NCI-H345 treated with DMSO at 0.1 percent for 48 hours (cell line): ENCODE results near the gene PTRHD1.

Source experiments
- DNase-seq: peaks from one replicate; lab custom pipeline; 2025; ENCODE audit not compliant: unreplicated experiment; lab: John Stamatoyannopoulos, UW

PTRHD1 gene

DNA sequence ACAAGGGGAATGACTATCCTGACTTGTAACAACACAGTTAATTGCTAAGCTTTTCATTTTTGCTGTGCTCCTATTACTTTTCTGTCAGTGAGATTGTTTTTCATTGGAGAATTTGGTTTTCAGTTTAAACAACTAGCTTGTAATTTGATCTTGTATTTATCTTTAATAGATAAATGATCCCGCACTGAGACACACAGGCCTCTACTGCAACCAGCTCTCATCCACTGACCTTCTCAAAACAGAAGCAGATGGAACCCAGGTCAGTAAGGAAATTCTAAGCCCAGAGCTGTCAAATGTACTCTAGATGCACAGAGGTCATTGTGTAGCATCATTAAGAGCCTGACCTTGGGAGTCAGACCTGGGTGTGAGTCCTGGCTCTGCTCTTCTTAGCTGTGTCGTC, 30.7 kb downstream of the PTRHD1 start:
- no peak for DNase-seq

DNA sequence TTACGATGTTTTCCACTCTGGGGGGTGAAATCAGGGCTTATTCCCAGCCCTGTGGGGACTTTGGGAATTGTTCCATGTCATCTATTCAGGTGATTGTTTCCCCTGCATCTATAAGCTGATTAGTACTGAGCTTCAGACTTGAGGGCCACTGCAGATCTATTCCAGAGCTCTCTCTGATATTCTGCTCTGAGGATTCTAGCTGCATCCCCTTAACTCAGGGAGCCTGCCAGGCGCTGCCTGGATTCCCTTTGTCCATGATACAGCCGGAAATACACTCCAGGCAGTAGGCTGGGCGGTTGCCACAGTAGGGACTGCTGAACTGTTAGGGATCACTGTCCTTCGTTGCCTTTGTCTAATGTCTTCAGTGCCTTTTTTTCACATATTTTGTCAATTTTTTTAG, 31.3 kb downstream of the PTRHD1 start:
- DNase-seq = no peak

DNA sequence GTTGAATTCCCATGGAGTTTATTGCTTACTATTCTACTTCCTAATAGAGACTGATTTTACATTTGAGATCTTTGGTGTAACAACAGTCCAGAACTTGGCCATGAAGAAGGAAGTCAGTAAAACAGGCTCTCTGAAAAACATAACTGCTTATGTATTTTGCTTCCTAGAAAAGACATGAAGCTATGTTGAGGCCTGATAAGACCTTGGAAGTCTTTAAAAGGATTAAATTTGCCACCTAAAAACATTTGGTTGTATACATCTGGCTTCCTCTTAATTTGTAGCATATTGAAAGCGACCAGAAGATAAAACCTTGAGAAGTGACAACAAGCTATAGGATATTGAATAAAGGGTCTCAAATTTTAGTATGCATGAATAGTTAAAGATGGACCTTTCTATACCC, 36.4 kb downstream of the PTRHD1 start:
- DNase-seq = no peak

DNA sequence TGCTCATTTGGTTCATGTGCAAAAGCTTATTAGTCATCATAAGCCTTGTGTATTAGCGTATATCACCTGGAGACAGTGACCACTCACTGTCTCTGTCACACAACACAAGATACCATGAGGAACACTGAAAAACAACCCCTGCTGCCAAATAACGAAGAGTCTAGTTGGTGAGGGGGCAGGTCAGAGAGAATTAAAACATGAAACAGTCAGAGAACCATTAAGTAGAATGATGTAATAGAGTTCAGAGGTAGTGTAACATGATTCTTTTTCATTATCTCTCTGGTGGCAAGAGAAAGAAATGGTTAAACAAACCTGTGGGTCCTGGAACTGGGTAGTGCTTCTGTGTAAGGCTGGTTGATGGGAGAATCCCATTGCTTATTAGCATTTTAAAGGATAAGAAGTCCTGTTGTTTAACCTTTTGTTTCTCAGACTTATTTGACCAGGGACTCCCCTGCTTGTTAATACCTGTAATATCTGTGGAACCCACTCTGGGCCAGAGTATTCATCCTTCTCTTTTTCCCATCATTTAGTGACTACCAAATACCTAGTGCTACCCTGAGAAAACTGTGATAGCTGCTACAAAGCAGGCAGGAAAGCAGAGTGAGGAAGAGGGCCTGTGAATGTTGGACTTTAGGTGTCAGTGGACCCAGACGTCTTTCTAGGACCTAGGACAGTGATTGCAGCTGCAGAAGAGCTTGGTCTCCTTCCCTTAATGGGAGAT, 38.0 kb downstream of the PTRHD1 start:
- DNase-seq = no peak

DNA sequence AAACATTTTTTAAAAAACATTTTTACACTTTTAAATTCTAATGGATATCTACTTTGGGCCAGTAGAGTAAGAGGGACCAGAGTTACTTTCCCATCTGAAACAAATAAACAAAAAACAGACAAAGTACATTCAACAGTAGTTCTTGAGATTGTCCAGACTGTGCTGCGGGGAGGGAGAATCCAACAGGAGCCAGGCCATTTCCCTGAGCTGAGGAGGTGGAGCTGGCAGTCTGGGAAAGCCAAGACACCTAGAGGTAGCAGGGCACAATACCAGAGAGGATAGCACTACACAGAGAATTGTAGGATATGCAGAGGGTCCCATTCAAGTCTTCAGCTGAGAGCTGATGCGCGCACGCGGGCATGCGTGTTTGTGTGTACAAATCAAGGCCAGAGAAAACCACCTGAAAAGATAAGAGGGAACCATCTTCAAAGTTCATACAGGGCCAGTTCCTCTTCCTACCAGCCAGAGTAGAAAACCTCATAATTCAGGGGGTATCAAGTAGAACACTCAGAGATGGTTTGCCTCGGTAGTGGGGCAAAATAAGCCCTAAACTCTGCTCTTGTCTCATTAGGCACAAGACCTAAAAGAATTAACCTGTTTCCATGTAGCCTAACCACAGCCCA, 44.0 kb downstream of the PTRHD1 start:
- DNase-seq = no peak

DNA sequence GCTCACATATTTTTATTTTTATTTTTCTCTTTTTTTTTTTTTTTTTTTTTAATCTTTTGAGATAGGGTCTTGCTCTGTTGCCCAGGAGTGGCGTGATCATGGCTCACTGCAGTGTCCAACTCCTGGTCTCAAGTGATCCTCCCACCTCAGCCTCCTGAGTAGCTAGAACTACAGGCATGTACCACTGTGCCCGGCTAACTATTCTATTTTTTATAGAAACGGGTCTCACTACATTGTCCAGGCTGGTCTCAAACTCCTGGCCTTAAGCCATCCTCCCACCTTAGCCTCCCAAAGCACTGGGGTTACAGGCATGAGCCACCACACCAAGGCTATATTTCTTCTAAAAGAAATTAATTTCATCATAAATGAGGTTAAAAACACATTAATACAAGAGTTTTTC, 45.9 kb downstream of the PTRHD1 start:
- DNase-seq = no peak

DNA sequence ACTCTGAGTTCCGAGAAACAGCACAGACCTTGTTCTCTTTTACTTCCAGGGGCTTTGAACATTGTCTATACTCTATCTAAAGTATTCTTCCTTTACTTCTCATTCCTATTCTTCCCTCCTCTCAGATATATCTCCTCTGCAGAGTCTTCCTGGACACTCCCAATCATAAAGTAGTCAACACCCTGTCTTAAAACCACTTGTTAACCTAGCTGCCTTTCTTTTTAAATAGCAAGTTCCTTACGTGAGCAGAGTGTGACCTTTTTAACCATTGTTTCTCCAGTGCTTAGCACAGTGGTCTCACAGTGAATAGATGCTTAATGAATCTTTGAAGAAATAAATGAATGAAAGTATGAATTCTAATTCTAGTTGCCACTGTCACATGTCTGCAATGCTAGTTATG, 47.4 kb downstream of the PTRHD1 start:
- no peak for DNase-seq

DNA sequence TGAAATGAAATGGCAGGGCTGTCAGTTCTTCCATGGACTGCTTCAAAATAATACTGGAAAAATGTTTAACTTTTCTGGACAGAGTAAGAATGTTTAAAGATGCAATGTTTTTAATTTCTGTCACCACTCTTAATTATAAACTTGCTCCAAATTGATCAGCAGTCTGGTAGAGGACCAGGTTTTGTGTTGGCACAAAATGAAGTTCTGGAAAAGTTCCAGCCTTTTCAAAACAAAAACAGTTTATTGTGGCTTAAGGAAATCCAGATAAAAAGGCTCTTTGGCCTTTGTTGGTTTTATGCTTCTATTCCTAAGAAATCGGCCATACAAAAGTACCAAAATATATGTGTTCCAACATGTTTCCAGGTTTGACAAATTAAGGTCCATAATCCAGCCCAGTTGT, 48.8 kb downstream of the PTRHD1 start:
- DNase-seq = no peak

DNA sequence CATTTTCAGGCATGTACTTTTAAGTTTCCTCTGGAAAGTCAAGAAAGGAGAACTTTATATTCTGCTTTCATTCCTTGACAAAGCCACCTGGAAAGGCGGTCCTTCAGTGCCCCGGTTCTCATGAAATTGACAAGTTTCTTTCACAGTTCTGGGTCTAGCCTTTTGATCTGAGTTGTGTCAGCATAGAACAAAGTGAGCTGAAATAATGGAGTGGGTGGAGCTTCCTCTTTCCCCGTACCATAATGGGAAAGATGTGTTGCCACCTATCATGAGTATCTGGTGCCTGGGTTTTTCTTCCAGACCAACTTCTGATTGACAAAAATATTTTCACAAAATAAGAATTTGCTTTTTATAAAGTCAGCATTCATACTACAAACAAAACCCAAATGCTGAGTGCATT, 49.3 kb downstream of the PTRHD1 start:
- no peak for DNase-seq

DNA sequence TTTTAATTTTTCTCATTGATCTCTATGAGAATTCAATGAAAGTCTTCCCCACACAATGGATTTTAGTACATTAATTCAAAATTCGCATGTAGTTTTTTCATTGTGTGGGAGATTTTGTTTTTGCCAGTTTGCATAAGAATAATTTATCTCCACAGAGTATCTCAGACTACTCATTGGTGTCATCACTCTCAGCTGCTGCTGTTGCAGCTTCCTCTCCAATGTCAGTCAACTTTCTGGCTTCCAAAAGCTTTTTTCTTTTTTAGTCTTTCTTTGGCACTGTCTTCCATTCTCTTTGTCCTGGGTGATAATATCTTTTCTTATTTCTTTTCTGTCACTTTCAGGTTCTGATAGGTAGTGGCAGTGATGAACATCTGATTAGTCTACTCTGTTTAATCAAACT, 50.5 kb downstream of the PTRHD1 start:
- DNase-seq = no peak

DNA sequence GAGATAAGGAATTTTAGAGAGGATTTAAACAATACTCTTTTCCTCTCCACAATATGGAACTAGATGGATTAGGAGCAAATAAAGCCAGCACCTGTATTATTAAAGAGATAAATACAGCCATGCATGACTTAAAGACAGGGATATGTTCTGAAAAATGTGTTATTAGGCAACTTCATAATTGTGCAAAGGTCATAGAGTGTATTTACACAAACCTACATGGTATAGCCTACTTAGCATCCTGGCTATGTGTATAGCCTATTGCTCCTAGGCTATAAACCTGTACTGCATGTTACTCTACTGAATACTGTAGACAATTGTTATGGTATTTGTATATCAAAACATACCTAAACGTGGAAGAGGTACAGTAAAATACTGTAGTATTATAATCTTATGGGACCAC, 53.0 kb downstream of the PTRHD1 start:
- DNase-seq = no peak
